ENCODE data around the gene FAM110D. TPM values are rescaled to one million over a fixed set of nuclear protein-coding genes. Genes with fewer than 3 reads are reported as not detected.

FAM110D gene
- total and polyA plus RNA-seq, 5 donors from 2014 or later, result not detected

GRCh38 chr1:26155370-26156284, 3.3 kb upstream of the FAM110D start:
- Histone ChIP-seq H3K36me3 (ENCODE audit: control insufficient read depth, insufficient read depth, low read length) (no peaks in the 10 kb centered on the region), H3K9me3 (ENCODE audit: control insufficient read depth in 2 of 2, low read length in 2 of 2) (no peaks in the 10 kb centered on the region), H3K4me1 (ENCODE audit: control insufficient read depth, insufficient read depth, low read length, poor library complexity, severe bottlenecking) (peaks cover 5% of the 10 kb centered on the region), H3K4me3 (ENCODE audit: low read depth, low read length) (no peak overlapping the region), H3K27ac (ENCODE audit: insufficient read depth, low read length, poor library complexity, severe bottlenecking) (no peak overlapping the region), H3K27me3 (ENCODE audit: control insufficient read depth, insufficient read depth, low read length) (peaks cover 8% of the 10 kb centered on the region)
- ATAC-seq (ENCODE audit: low read depth in 2 of 2) (no peak), DNase-seq (no peak)
- Mint-ChIP-seq H3K9me3 (peaks cover 0 to 2% (median 0%) of the 10 kb centered on the region in 7 donors), H3K4me3 (no peak overlapping the region), H3K27ac (no peak overlapping the region), H3K27me3 (peaks cover 69% of the 10 kb centered on the region), H3K36me3 (no peaks in the 10 kb centered on the region), H3K4me1 (no peaks in the 10 kb centered on the region)

- Histone ChIP-seq H3K9me3 (ENCODE audit: control insufficient read depth in 2 of 2, low read length in 2 of 2) (no peaks in the 10 kb centered on the region), H3K4me1 (ENCODE audit: control insufficient read depth, insufficient read depth, low read length, poor library complexity, severe bottlenecking) (peaks cover 9% of the 10 kb centered on the region), H3K4me3 (ENCODE audit: low read depth, low read length) (no peak overlapping the region), H3K27me3 (ENCODE audit: control insufficient read depth, insufficient read depth, low read length) (peaks cover 9% of the 10 kb centered on the region), H3K36me3 (ENCODE audit: control insufficient read depth, insufficient read depth, low read length) (no peaks in the 10 kb centered on the region), H3K27ac (ENCODE audit: insufficient read depth, low read length, poor library complexity, severe bottlenecking) (no peak overlapping the region)
- Mint-ChIP-seq H3K4me3 (no peak overlapping the region), H3K27ac (no peak overlapping the region), H3K36me3 (no peaks in the 10 kb centered on the region), H3K4me1 (peaks cover 0 to 2% (median 0%) of the 10 kb centered on the region in 4 donors), H3K27me3 (peaks cover 75% of the 10 kb centered on the region), H3K9me3 (peaks cover 0 to 2% (median 0%) of the 10 kb centered on the region in 7 donors)
- ATAC-seq (ENCODE audit: low read depth in 2 of 2) (no peak), DNase-seq (no peak)
These were observed 2.4 kb upstream of the FAM110D start for GRCh38 chr1:26156285-26157038.

- H3K27me3 ChIP-seq (ENCODE audit: control insufficient read depth, insufficient read depth, low read length), result peaks cover 14% of the 10 kb centered on the region
- peaks cover 0 to 7% (median 3%) of the 10 kb centered on the region in 4 donors for H3K4me1 Mint-ChIP-seq
- H3K4me1 ChIP-seq (ENCODE audit: control insufficient read depth, insufficient read depth, low read length, poor library complexity, severe bottlenecking), result peaks cover 20% of the 10 kb centered on the region
- peak overlapping the region in 2 of 4 donors; percentile 18 to 35 for H3K4me3 Mint-ChIP-seq
- H3K9me3 Mint-ChIP-seq, result peaks cover 0 to 2% (median 0%) of the 10 kb centered on the region in 7 donors
- no peak for ATAC-seq (ENCODE audit: low read depth in 2 of 2)
- H3K27ac ChIP-seq (ENCODE audit: insufficient read depth, low read length, poor library complexity, severe bottlenecking), result no peak overlapping the region
- H3K27me3 Mint-ChIP-seq, result peaks cover 73% of the 10 kb centered on the region
- H3K36me3 ChIP-seq (ENCODE audit: control insufficient read depth, insufficient read depth, low read length), result no peaks in the 10 kb centered on the region
- no peaks in the 10 kb centered on the region for H3K36me3 Mint-ChIP-seq
- no peak overlapping the region for H3K27ac Mint-ChIP-seq
- H3K4me3 ChIP-seq (ENCODE audit: low read depth, low read length), result no peak overlapping the region
- H3K9me3 ChIP-seq (ENCODE audit: control insufficient read depth in 2 of 2, low read length in 2 of 2), result no peaks in the 10 kb centered on the region
- no peak for DNase-seq
These were observed 490 bp upstream of the FAM110D start for GRCh38 chr1:26158271-26158907.

- ATAC-seq (ENCODE audit: low read depth in 2 of 2), result no peak
- Mint-ChIP-seq H3K4me3 (peak overlapping the region in 1 of 4 donors; percentile 75), H3K4me1 (peaks cover 0 to 12% (median 5%) of the 10 kb centered on the region in 4 donors), H3K9me3 (no peaks in the 10 kb centered on the region), H3K27ac (no peak overlapping the region), H3K36me3 (no peaks in the 10 kb centered on the region), H3K27me3 (peaks cover 65% of the 10 kb centered on the region)
- Histone ChIP-seq H3K27me3 (ENCODE audit: control insufficient read depth, insufficient read depth, low read length) (peaks cover 10% of the 10 kb centered on the region), H3K9me3 (ENCODE audit: control insufficient read depth in 2 of 2, low read length in 2 of 2) (no peaks in the 10 kb centered on the region), H3K27ac (ENCODE audit: insufficient read depth, low read length, poor library complexity, severe bottlenecking) (no peak overlapping the region), H3K4me1 (ENCODE audit: control insufficient read depth, insufficient read depth, low read length, poor library complexity, severe bottlenecking) (peaks cover 31% of the 10 kb centered on the region), H3K36me3 (ENCODE audit: control insufficient read depth, insufficient read depth, low read length) (no peaks in the 10 kb centered on the region), H3K4me3 (ENCODE audit: low read depth, low read length) (no peak overlapping the region)
- no peak for DNase-seq
These were observed 812 bp downstream of the FAM110D start for GRCh38 chr1:26159743-26160039.

GRCh38 chr1:26160527-26161414, 1.9 kb downstream of the FAM110D start:
- H3K36me3 ChIP-seq (ENCODE audit: control insufficient read depth, insufficient read depth, low read length), result no peaks in the 10 kb centered on the region
- no peak overlapping the region for H3K27ac ChIP-seq (ENCODE audit: insufficient read depth, low read length, poor library complexity, severe bottlenecking)
- H3K27me3 Mint-ChIP-seq, result peaks cover 55% of the 10 kb centered on the region
- DNase-seq (no peak), ATAC-seq (ENCODE audit: low read depth in 2 of 2) (no peak)
- H3K27me3 ChIP-seq (ENCODE audit: control insufficient read depth, insufficient read depth, low read length), result peaks cover 10% of the 10 kb centered on the region
- H3K4me1 Mint-ChIP-seq, result peaks cover 0 to 17% (median 5%) of the 10 kb centered on the region in 4 donors
- H3K4me3 ChIP-seq (ENCODE audit: low read depth, low read length), result no peak overlapping the region
- no peak overlapping the region for H3K4me3 Mint-ChIP-seq
- peaks cover 31% of the 10 kb centered on the region for H3K4me1 ChIP-seq (ENCODE audit: control insufficient read depth, insufficient read depth, low read length, poor library complexity, severe bottlenecking)
- no peaks in the 10 kb centered on the region for H3K9me3 Mint-ChIP-seq
- H3K9me3 ChIP-seq (ENCODE audit: control insufficient read depth in 2 of 2, low read length in 2 of 2), result no peaks in the 10 kb centered on the region
- H3K36me3 Mint-ChIP-seq, result no peaks in the 10 kb centered on the region
- H3K27ac Mint-ChIP-seq, result no peak overlapping the region

- Histone ChIP-seq H3K27ac (ENCODE audit: insufficient read depth, low read length, poor library complexity, severe bottlenecking) (no peak overlapping the region), H3K4me3 (ENCODE audit: low read depth, low read length) (no peak overlapping the region), H3K27me3 (ENCODE audit: control insufficient read depth, insufficient read depth, low read length) (peaks cover 10% of the 10 kb centered on the region)
These were observed 2.7 kb downstream of the FAM110D start for GRCh38 chr1:26161415-26162219.

More at GRCh38 chr1:26161415-26162219, 2.7 kb downstream of the FAM110D start:
- ATAC-seq (ENCODE audit: low read depth in 2 of 2), result peak; percentile 16 to 37
- H3K9me3 Mint-ChIP-seq, result no peaks in the 10 kb centered on the region
- H3K9me3 ChIP-seq (ENCODE audit: control insufficient read depth in 2 of 2, low read length in 2 of 2), result no peaks in the 10 kb centered on the region
- H3K27me3 Mint-ChIP-seq, result peaks cover 50% of the 10 kb centered on the region
- H3K36me3 Mint-ChIP-seq, result no peaks in the 10 kb centered on the region
- no peaks in the 10 kb centered on the region for H3K36me3 ChIP-seq (ENCODE audit: control insufficient read depth, insufficient read depth, low read length)
- peak in 1 of 3 donors; percentile 56 for DNase-seq
- H3K4me1 ChIP-seq (ENCODE audit: control insufficient read depth, insufficient read depth, low read length, poor library complexity, severe bottlenecking), result peaks cover 28% of the 10 kb centered on the region
- peak overlapping the region in 3 of 4 donors; percentile 66 to 76 (median 72) for H3K4me3 Mint-ChIP-seq
- H3K27ac Mint-ChIP-seq, result no peak overlapping the region
- H3K4me1 Mint-ChIP-seq, result peaks cover 0 to 20% (median 5%) of the 10 kb centered on the region in 4 donors
